GM18861 (cell line): ENCODE data around the gene DMWD.

Experiments used
- ATAC-seq: cut with Tn5 transposase; IDR thresholded peaks from one replicate; pipeline ENCODE4 v1.9.1; 2021; ENCODE audit not compliant: unreplicated experiment

The DMWD gene

GRCh38 chr19:45792470-45793177 is at the start of gene DMWD:
Gene DMWD, minus strand, starts transcription at chr19:45792845. Its CDS starts 89 bp downstream, at chr19:45792756.
- ATAC-seq, result peak; percentile 81

DNA sequence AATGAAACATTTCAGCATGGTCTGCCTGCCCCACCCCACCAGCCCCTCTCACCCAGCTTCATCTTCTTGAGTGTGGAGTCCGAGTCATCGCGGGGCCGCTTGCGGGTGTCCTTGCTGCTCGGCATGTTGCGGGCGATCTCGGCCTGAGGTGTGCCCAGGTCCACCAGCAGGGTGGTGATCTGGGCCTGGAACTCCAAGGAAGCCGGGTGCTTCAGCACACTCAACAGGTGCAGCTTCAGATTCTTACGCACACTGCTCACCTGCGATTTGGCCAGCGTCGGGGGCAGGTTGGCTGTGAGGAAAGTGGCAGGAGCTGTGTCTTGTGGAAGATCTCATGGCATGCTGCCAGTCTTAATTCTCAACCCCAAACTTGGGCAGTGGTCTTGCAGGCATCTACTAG is 49.6 kb upstream of the DMWD start:
- no peak for ATAC-seq

- no peak for ATAC-seq
These were observed 42.3 kb upstream of the DMWD start for GRCh38 chr19:45834970-45835369.

GRCh38 chr19:45828945-45829344 is 36.3 kb upstream of the DMWD start:
- ATAC-seq, result no peak

DNA sequence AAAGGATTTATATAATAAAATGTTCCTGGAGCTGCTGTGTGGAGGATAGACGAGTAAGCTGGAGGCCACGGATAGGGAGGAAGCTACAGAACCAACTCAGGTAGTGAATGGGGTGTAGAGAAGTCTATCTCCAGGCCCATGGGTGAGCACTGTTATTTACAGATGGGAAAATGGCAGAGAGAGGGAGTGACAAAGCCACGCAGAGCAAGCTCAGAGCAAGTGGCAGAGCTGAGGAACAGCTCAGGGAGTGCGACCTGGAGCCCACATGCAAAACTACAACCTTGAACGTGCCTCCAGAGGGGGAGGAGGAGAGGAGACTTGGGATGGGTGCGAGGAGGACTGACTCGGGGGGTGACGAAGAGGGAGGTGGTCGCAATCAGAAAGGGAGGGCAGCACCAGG is 35.9 kb upstream of the DMWD start:
- no peak for ATAC-seq

DNA sequence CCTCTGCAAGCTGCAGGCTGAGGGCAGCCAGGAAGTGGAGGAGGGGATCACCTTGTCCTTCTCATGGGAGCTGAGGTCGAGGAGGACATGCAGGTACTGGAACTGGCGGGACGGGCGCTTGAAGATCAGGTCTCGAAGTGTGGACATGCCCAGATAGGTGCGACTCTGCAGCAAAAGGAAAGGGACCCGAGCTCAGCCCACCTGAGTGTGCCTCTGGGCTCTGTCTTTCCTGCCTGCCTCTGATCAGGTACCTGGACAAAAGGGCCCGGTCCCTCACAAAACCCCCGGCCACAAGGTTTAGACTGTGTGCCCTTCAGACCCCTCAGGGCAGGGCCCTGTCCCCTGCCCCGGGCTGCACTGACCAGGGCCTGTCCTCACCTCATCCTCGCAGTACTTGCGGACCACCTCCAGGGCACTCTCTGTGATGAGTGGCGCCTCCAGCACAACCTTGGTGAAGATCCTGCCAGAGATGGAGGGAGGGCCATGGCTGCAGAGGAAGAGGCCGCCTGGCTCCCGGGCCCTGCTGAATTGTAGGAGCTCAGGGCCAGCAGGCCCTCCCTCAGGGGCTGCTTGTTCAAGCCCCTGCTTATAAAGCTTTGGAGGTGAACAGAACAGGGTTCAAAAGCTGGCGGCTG is 34.9 kb upstream of the DMWD start:
- no peak for ATAC-seq

DNA sequence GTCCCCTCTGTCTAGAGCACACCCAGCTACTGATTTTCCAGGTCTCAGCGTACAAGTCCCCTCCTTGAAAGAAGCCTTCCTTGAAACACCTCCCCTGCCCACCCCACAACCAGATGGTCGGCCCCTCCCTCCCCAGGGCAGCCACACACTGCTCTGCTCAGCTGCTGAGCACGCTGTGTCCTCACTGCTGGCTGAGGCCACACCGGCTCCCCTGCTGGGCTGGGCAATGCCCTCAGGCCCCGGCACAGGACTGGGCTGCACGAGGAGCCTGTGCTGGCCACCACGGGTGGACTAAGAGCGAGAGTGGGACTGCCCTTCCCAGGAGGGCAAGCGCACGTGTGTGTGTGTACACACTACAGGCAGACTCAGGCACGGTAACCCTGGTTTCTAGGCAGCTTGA is 34.3 kb upstream of the DMWD start:
- no peak for ATAC-seq

- ATAC-seq, result no peak
These were observed 33.6 kb upstream of the DMWD start for GRCh38 chr19:45825917-45826893.

DNA sequence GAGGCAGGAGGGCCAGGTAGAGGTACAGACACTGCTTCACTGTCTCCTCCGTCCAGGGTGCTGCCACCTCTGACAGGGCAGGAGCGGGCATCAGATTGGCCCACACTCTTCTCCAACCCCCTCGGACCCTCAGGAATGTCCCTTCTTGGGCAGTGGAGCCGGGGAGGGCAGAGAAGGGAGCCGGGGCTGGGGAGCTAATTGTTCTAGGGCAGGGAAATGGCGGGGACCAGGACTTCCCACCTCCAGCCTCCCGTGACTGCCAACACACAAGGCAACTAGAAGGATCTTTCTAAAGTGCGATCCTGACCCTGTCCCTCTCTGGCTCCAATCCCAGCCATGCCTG is 32.6 kb upstream of the DMWD start:
- ATAC-seq, result no peak

GRCh38 chr19:45824531-45825262 is 32.1 kb upstream of the DMWD start:
- ATAC-seq, result no peak

- no peak for ATAC-seq
These were observed 31.4 kb upstream of the DMWD start for GRCh38 chr19:45824041-45824471.

- ATAC-seq, result no peak
These were observed 30.5 kb upstream of the DMWD start for GRCh38 chr19:45823182-45823581.

GRCh38 chr19:45822716-45823115 is 30.1 kb upstream of the DMWD start:
- ATAC-seq, result no peak

- ATAC-seq, result no peak
These were observed 28.9 kb upstream of the DMWD start for GRCh38 chr19:45821570-45821969.

DNA sequence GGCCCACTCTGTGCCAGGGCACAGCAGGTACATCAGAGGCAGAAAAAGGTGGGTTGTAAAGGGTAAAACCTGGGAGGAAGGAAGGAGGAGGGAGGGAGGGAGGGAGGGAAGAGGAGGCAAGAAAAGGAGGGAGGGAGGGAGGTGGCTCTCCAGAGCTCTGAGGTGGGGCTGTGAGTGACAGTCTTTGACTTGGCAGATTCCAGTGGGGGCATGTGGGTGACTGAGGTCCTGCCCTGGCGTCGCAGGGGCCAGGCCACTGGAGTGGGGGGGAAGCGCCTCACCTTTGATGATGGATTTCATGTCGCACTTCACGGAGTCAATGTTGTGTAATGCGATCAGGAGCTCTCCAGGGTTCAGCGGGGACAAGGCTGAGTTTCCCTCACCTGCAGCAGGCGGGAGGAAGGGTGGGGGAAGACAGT is 28.5 kb upstream of the DMWD start:
- ATAC-seq, result no peak

GRCh38 chr19:45820413-45821102 is 27.9 kb upstream of the DMWD start:
- ATAC-seq, result no peak

DNA sequence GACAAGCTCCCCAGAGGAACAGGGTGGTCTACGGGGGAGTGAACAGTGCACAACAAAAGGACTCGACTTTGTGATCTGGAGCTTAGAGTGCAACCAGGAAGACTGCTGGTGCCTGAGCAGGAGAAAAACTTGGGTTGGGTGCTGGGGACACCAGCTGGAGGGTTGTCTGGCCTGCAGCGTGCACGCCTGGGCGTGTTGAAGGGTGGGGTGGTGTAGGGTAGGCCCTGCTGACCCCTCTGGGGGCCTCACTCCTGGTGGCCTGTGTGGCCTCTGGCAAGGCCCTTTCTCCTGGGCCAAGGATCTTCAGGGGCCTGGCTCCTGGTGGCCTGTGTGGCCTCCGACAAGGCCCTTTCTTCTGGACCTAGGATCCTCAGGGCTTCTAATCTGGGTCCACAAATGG is 27.1 kb upstream of the DMWD start:
- no peak for ATAC-seq

GRCh38 chr19:45817725-45818301 is 25.2 kb upstream of the DMWD start:
- ATAC-seq, result no peak

- ATAC-seq, result peak; percentile 76
These were observed 24.5 kb upstream of the DMWD start for GRCh38 chr19:45817010-45817724.
